HEK293T (cell line): ENCODE data around the gene CHAT.

Source experiments
- CTCF ChIA-PET: fragments of 350-600 bp; formaldehyde crosslinking; extraction: SDS; loops from one replicate; lab custom pipeline; 2021; ENCODE audit warnings: antibody characterized with exemption, inconsistent platforms; lab: Yijun Ruan, JAX
- POLR2A ChIA-PET: fragments of 350-600 bp; formaldehyde crosslinking; extraction: SDS; loops from one replicate; lab custom pipeline; 2020; ENCODE audit warnings: antibody characterized with exemption, inconsistent platforms; lab: Yijun Ruan, JAX
- DNase-seq: peaks from one replicate; pipeline ENCODE4 v3.0.0; 2012; ENCODE audit warnings: mixed read lengths; ENCODE audit errors: extremely low spot score
- ARNT ChIP-seq: fragments of 450-650 bp; IDR thresholded peaks from 2 replicates; pipeline ENCODE4 v1.6.1; 2017; ENCODE audit warnings: mild to moderate bottlenecking
- BHLHE40 ChIP-seq: fragments of 450-650 bp; IDR thresholded peaks from 2 replicates; pipeline ENCODE4 v1.6.1; 2016; ENCODE audit warnings: mild to moderate bottlenecking, moderate library complexity, borderline replicate concordance
- CTBP1 ChIP-seq: fragments of 450-650 bp; IDR thresholded peaks from 2 replicates; pipeline ENCODE4 v1.6.1; 2016; ENCODE audit warnings: borderline replicate concordance
- ELF4 ChIP-seq: fragments of 450-650 bp; IDR thresholded peaks from 2 replicates; pipeline ENCODE4 v1.6.1; 2017; ENCODE audit warnings: antibody characterized with exemption
- FOXA1 ChIP-seq: fragments of 450-650 bp; IDR thresholded peaks from 2 replicates; pipeline ENCODE4 v1.6.1; 2016; ENCODE audit warnings: mild to moderate bottlenecking
- FOXK2 ChIP-seq: fragments of 450-650 bp; IDR thresholded peaks from 2 replicates; pipeline ENCODE4 v1.6.1; 2016; ENCODE audit warnings: mild to moderate bottlenecking
- FOXM1 ChIP-seq: fragments of 450-650 bp; IDR thresholded peaks from 2 replicates; pipeline ENCODE4 v1.6.1; 2017; ENCODE audit warnings: mild to moderate bottlenecking, borderline replicate concordance
- HDGF ChIP-seq: fragments of 450-650 bp; IDR thresholded peaks from 2 replicates; pipeline ENCODE4 v1.6.1; 2017; ENCODE audit warnings: antibody characterized with exemption, borderline replicate concordance
- L3MBTL2 ChIP-seq: fragments of 450-650 bp; conservative IDR thresholded peaks from 2 replicates; pipeline ENCODE4 v1.6.1; 2016; ENCODE audit warnings: mild to moderate bottlenecking
- LEF1 ChIP-seq: fragments of 450-650 bp; IDR thresholded peaks from 2 replicates; pipeline ENCODE4 v1.6.1; 2017; ENCODE audit warnings: mild to moderate bottlenecking, borderline replicate concordance
- NFRKB ChIP-seq: fragments of 450-650 bp; IDR thresholded peaks from 2 replicates; pipeline ENCODE4 v1.6.1; 2016; ENCODE audit warnings: mild to moderate bottlenecking, moderate library complexity
- PKNOX1 ChIP-seq: fragments of 450-650 bp; IDR thresholded peaks from 2 replicates; pipeline ENCODE4 v1.6.1; 2016
- SP1 ChIP-seq: fragments of 450-650 bp; IDR thresholded peaks from 2 replicates; pipeline ENCODE4 v1.6.1; 2017
- SUZ12 ChIP-seq: fragments of 450-650 bp; IDR thresholded peaks from 2 replicates; pipeline ENCODE4 v1.6.1; 2016; ENCODE audit warnings: mild to moderate bottlenecking
- TARDBP ChIP-seq: fragments of 450-650 bp; IDR thresholded peaks from 2 replicates; pipeline ENCODE4 v1.6.1; 2016
- ZNF384 ChIP-seq: fragments of 450-650 bp; IDR thresholded peaks from 2 replicates; pipeline ENCODE4 v1.6.1; 2016

The CHAT gene

DNA sequence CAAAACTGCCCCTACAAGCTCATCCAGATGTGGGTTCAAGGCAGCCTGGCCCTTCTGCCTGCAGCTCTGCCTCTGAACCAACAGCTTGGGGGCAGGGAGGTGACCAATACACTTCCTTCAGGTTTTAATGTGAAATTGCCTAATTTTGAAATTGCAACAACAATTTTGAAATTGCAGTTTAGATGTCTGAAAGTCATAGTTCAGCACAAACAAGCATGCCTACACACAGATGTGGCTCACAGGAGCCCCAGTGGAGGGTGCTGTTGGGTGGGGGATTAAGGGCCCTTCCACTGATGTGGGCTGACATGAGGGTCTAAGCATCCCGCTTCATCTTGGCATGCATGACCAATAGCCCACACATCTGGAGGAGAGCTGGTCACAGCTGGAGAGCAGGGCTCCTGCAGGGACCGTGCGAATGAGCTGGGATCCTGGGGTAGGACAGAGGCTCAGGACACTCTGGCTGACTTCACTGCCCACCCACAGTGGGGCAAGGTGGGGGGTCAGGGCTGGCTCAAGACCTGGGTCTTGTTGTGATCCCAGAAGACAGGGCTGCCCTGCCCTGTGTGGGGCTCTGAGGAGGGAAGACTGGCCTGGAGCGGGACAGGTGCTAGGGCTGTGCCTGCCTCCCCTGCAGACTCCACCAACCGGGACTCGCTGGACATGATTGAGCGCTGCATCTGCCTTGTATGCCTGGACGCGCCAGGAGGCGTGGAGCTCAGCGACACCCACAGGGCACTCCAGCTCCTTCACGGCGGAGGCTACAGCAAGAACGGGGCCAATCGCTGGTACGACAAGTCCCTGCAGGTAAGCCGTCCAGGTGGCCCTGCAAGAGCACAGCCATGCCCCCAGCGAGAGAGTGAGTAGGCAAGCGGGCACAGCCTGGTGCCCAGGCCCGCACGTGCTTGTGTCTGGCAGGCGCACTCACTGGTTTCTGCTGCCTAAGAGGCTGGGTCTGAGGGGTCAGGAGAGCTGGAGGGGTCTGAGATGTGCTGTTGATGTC lies 32.3 kb downstream of the CHAT start:
- no peak for DNase-seq
- no peak for TF ChIP-seq ZNF384
- TF ChIP-seq FOXM1 = no peak
- no peak for TF ChIP-seq L3MBTL2
- TF ChIP-seq ARNT = no peak
- no peak for TF ChIP-seq HDGF
- no peak for TF ChIP-seq FOXK2
- TF ChIP-seq CTBP1 = no peak
- no peak for TF ChIP-seq SP1
- CTCF ChIA-PET = no interaction called here
- POLR2A ChIA-PET = no interaction called here

GRCh38 chr10:49647554-49647953 lies 33.7 kb downstream of the CHAT start:
- ChIA-PET POLR2A (no interaction called here), CTCF (no interaction called here)
- no peak for DNase-seq
- no peak for TF ChIP-seq BHLHE40
- no peak for TF ChIP-seq PKNOX1
- no peak for TF ChIP-seq FOXK2
- no peak for TF ChIP-seq FOXA1
- TF ChIP-seq FOXM1 = no peak
- no peak for TF ChIP-seq ARNT
- TF ChIP-seq CTBP1 = no peak
- TF ChIP-seq SP1 = no peak

GRCh38 chr10:49647985-49648795 lies 34.4 kb downstream of the CHAT start:
- DNase-seq = no peak
- ChIA-PET POLR2A (no interaction called here), CTCF (no interaction called here)
- TF ChIP-seq PKNOX1 = no peak
- TF ChIP-seq L3MBTL2 = no peak
- TF ChIP-seq ELF4 = no peak
- no peak for TF ChIP-seq ARNT
- no peak for TF ChIP-seq FOXK2
- TF ChIP-seq SUZ12 = no peak
- TF ChIP-seq SP1 = no peak
- TF ChIP-seq ZNF384 = no peak
- TF ChIP-seq LEF1 = no peak

GRCh38 chr10:49649294-49649693 lies 35.5 kb downstream of the CHAT start:
- CTCF ChIA-PET = no interaction called here

GRCh38 chr10:49649936-49650723 lies 36.3 kb downstream of the CHAT start:
- no peak for TF ChIP-seq HDGF
- no peak for TF ChIP-seq FOXA1
- TF ChIP-seq SP1 = no peak
- no peak for TF ChIP-seq PKNOX1
- TF ChIP-seq ELF4 = no peak
- TF ChIP-seq TARDBP = no peak
- no peak for TF ChIP-seq SUZ12
- no peak for TF ChIP-seq LEF1
- TF ChIP-seq FOXM1 = no peak
- POLR2A ChIA-PET = no interaction called here
- no peak for DNase-seq
- CTCF ChIA-PET = no interaction called here

More at GRCh38 chr10:49649294-49649693, 35.5 kb downstream of the CHAT start:
- DNase-seq = no peak
- TF ChIP-seq PKNOX1 (no peak), FOXA1 (no peak), SP1 (no peak), ARNT (no peak), L3MBTL2 (no peak), TARDBP (no peak), ELF4 (no peak), HDGF (no peak), BHLHE40 (no peak), LEF1 (no peak), FOXK2 (no peak), ZNF384 (no peak), CTBP1 (no peak), NFRKB (no peak), SUZ12 (no peak), FOXM1 (no peak)
- POLR2A ChIA-PET = no interaction called here
